A549 (cell line): ENCODE data around the gene PRKCQ. TPM values are rescaled to one million over a fixed set of nuclear protein-coding genes. Genes with fewer than 3 reads are reported as not detected.

Experiments
- ATAC-seq, 2 experiments: fragments of 200-7000 bp in 1 of 2; fragments of >200 bp in 1 of 2; cut with Nextera tagmentation in 1 of 2; cut with Tn5 transposase in 1 of 2; 3 replicates each; pipeline versions ENCODE4 v1.8.0 to v1.9.1; 2018 to 2020; ENCODE audit warnings: mild to moderate bottlenecking in 1 of 2, moderate library complexity in 1 of 2
- CTCF ChIA-PET: fragments of 300-600 bp; sonication (Branson Sonifier 250); formaldehyde crosslinking; extraction: SDS; loops from one replicate; lab custom pipeline; 2021; ENCODE audit warnings: antibody characterized with exemption, inconsistent platforms; lab: Yijun Ruan, JAX
- POLR2A ChIA-PET: fragments of 350-600 bp; formaldehyde crosslinking; extraction: SDS; loops from one replicate; lab custom pipeline; 2021; ENCODE audit warnings: antibody characterized with exemption, inconsistent platforms; lab: Yijun Ruan, JAX
- DNase-seq, 2 experiments: peaks; one replicate each; pipeline versions ENCODE4 v3.0.0 to v3.0.0-alpha.2; 2011 to 2016; ENCODE audit warnings: low read depth in 1 of 2, low spot score in 1 of 2
- FAIRE-seq: peaks from 2 replicates; lab custom pipeline; 2011; peaks lifted over from hg19 to GRCh38; lab: Jason Lieb, UNC
- H3K27ac ChIP-seq, 2 experiments: fragments of >200 bp; sonication (Bioruptor Twin); formaldehyde crosslinking; 3 replicates each; pipeline ENCODE4 v1.5.1; 2016 to 2017
- H3K4me1 ChIP-seq: fragments of >200 bp; sonication (Bioruptor Twin); formaldehyde crosslinking; 3 replicates; pipeline ENCODE4 v1.6.1; 2016
- H3K4me2 ChIP-seq: fragments of >200 bp; sonication (Bioruptor Twin); formaldehyde crosslinking; 3 replicates; pipeline ENCODE4 v1.6.1; 2016
- H3K4me3 ChIP-seq: fragments of >200 bp; sonication (Bioruptor Twin); formaldehyde crosslinking; 3 replicates; pipeline ENCODE4 v1.5.1; 2016
- H3K9me3 ChIP-seq: fragments of >200 bp; sonication (Bioruptor Twin); formaldehyde crosslinking; 3 replicates; pipeline ENCODE4 v1.6.1; 2016
- BHLHE40 ChIP-seq: IDR thresholded peaks from 2 replicates; pipeline ENCODE4 v1.6.1; 2012; ENCODE audit warnings: low read depth, low read length, inconsistent platforms
- CBX2 ChIP-seq: fragments of 200-600 bp; sonication (generic); IDR thresholded peaks from 2 replicates; pipeline ENCODE4 v1.6.1; 2016; ENCODE audit warnings: low read depth, mild to moderate bottlenecking, borderline replicate concordance
- CEBPB ChIP-seq, 2 experiments: fragments of >200 bp in 1 of 2; sonication (Bioruptor Twin) in 1 of 2; formaldehyde crosslinking in 1 of 2; IDR thresholded peaks; 2 replicates each; pipeline ENCODE4 v1.6.1; 2012 to 2016
- ELK1 ChIP-seq: fragments of 150-350 bp; IDR thresholded peaks from 2 replicates; pipeline ENCODE4 v1.6.1; 2014; ENCODE audit warnings: low read depth, mild to moderate bottlenecking, low read length
- ESRRA ChIP-seq: fragments of 150-350 bp; IDR thresholded peaks from 2 replicates; pipeline ENCODE4 v1.6.1; 2014; ENCODE audit warnings: mild to moderate bottlenecking, low read length, borderline replicate concordance
- FOXS1 ChIP-seq: fragments of 250-450 bp; sonication (Bioruptor Pico); IDR thresholded peaks from 2 replicates; pipeline ENCODE4 v1.5.0; 2020; ENCODE audit warnings: mild to moderate bottlenecking, moderate library complexity
- HOXB13 ChIP-seq: fragments of 250-450 bp; sonication (Bioruptor Pico); IDR thresholded peaks from 2 replicates; pipeline ENCODE4 v1.5.0; 2020; ENCODE audit warnings: low read depth, mild to moderate bottlenecking, moderate library complexity
- HOXB5 ChIP-seq: fragments of 250-450 bp; sonication (Bioruptor Pico); IDR thresholded peaks from 2 replicates; pipeline ENCODE4 v1.5.0; 2020; ENCODE audit warnings: mild to moderate bottlenecking, moderate library complexity
- JUN ChIP-seq, 2 experiments: fragments of >200 bp; sonication (Bioruptor Twin); formaldehyde crosslinking; IDR thresholded peaks; 2 replicates in 1 of 2; 3 replicates in 1 of 2; pipeline ENCODE4 v1.6.1; 2016 to 2017
- KDM1A ChIP-seq: fragments of 200-600 bp; sonication (generic); IDR thresholded peaks from 2 replicates; pipeline ENCODE4 v1.6.1; 2016; ENCODE audit warnings: low read depth, mild to moderate bottlenecking
- PHF8 ChIP-seq: fragments of 200-600 bp; sonication (generic); IDR thresholded peaks from 2 replicates; pipeline ENCODE4 v1.6.1; 2016; ENCODE audit warnings: low read depth, mild to moderate bottlenecking, antibody characterized with exemption, moderate library complexity, borderline replicate concordance
- POLR2A ChIP-seq: IDR thresholded peaks from 2 replicates; pipeline ENCODE4 v1.6.1; 2012; ENCODE audit warnings: mild to moderate bottlenecking, low read length
- POLR2AphosphoS2 ChIP-seq: conservative IDR thresholded peaks from 2 replicates; pipeline ENCODE4 v1.6.1; 2012; ENCODE audit warnings: low read length, improper control_type of control experiment, inconsistent platforms
- RNF2 ChIP-seq: fragments of 200-600 bp; sonication (generic); IDR thresholded peaks from 2 replicates; pipeline ENCODE4 v1.6.1; 2016; ENCODE audit warnings: low read depth, mild to moderate bottlenecking, antibody characterized with exemption, moderate library complexity, borderline replicate concordance
- SREBF2 ChIP-seq: fragments of 450-650 bp; IDR thresholded peaks from 2 replicates; pipeline ENCODE4 v1.6.1; 2014; ENCODE audit warnings: mild to moderate bottlenecking, moderate library complexity
- ZC3H11A ChIP-seq: fragments of 450-650 bp; IDR thresholded peaks from 2 replicates; pipeline ENCODE4 v1.6.1; 2014; ENCODE audit warnings: antibody characterized with exemption, mild to moderate bottlenecking
- ZFP36 ChIP-seq: fragments of 450-650 bp; IDR thresholded peaks from 2 replicates; pipeline ENCODE4 v1.6.1; 2014; ENCODE audit warnings: borderline replicate concordance; ENCODE audit not compliant: partially characterized antibody
- WGBS: methylation state at CpG from one replicate; pipeline ENCODE4 v1.1.6; 2017; ENCODE audit errors: missing lambda C conversion rate; 5-methylcytosine and 5-hydroxymethylcytosine counted together
- polyA plus RNA-seq, 4 experiments: library from polyadenylated mRNA; depleted of rRNA in 3 of 4; stranded (reverse); fragments of >200 nt; fragmentation: RNase III in 1 of 4; extraction: RNeasy Plus Mini Kit Qiagen cat#74134 plus additional on column Dnase treatment in 1 of 4; gene quantifications; 2 replicates in 3 of 4; 3 replicates in 1 of 4; pipeline ENCODE4 v1.2.3, GENCODE V29; 2011 to 2017
- TF ChIP-seq, protein P1 (sequence below): fragments of 200-600 bp; sonication (generic); IDR thresholded peaks from 2 replicates; pipeline ENCODE4 v1.6.1; 2016; ENCODE audit warnings: antibody characterized with exemption, mild to moderate bottlenecking, moderate library complexity
- TF ChIP-seq, protein P2 (sequence below): fragments of >200 bp; sonication (Bioruptor Twin); formaldehyde crosslinking; IDR thresholded peaks from 3 replicates; pipeline ENCODE4 v1.5.1; 2016
- TF ChIP-seq, protein P3 (sequence below): fragments of 250-450 bp; sonication (Bioruptor Pico); IDR thresholded peaks from 2 replicates; pipeline ENCODE4 v1.5.0; 2020; ENCODE audit warnings: low read depth, mild to moderate bottlenecking, moderate library complexity

The PRKCQ gene
- polyA plus RNA-seq, 2 of the 4 experiments (the other 2 are of a cell fraction), result 3.7 to 7.1 TPM

DNA sequence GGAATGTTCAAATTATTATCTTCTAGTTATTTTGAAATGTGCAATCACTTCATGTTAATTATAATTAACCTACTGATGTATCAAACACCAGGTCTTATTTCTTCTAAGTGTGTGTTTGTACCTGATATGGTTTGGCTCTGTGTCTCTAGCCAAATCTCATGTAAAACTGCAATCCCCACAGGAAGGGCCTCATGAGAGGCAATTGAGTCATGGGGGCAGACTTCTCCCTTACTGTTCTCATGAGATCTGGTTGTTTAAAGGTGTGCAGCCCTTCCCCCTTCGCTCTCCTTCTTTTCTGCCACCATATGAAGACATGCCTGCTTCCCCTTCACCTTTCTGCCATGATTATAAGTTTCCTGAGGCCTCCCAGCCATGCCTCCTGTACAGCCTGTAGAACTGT is 18.6 kb upstream of the PRKCQ start (continued):
- TF ChIP-seq ELK1 (no peak), CBX2 (no peak)

- no peaks in the 10 kb centered on the region for H3K4me1 ChIP-seq
- H3K4me2 ChIP-seq, result no peak overlapping the region
- ChIA-PET CTCF (interaction anchor here (0.6 kb wide), 2 partner anchors 10 to 13 kb away, joined by 3 to 4 read pairs; no protein-coding TSS in a partner anchor), POLR2A (no interaction called here)
- 59% methylated on average over 5 of the region's 5 CpGs for WGBS
- no peak for ATAC-seq
- no peaks in the 10 kb centered on the region for H3K9me3 ChIP-seq
- TF ChIP-seq PHF8 (no peak), RNF2 (no peak), SREBF2 (no peak), ZC3H11A (no peak), ZFP36 (no peak), JUN (IDR thresholded peaks at IDR 0.05) (no peak), HOXB5 (CRISPR knock-in tag) (no peak), FOXS1 (CRISPR knock-in tag) (no peak), KDM1A (no peak), ESRRA (no peak), CEBPB (IDR thresholded peaks at IDR 0.05) (no peak), POLR2AphosphoS2 (no peak), POLR2A (no peak), BHLHE40 (no peak), HOXB13 (no peak)
- TF ChIP-seq, protein P1, sequence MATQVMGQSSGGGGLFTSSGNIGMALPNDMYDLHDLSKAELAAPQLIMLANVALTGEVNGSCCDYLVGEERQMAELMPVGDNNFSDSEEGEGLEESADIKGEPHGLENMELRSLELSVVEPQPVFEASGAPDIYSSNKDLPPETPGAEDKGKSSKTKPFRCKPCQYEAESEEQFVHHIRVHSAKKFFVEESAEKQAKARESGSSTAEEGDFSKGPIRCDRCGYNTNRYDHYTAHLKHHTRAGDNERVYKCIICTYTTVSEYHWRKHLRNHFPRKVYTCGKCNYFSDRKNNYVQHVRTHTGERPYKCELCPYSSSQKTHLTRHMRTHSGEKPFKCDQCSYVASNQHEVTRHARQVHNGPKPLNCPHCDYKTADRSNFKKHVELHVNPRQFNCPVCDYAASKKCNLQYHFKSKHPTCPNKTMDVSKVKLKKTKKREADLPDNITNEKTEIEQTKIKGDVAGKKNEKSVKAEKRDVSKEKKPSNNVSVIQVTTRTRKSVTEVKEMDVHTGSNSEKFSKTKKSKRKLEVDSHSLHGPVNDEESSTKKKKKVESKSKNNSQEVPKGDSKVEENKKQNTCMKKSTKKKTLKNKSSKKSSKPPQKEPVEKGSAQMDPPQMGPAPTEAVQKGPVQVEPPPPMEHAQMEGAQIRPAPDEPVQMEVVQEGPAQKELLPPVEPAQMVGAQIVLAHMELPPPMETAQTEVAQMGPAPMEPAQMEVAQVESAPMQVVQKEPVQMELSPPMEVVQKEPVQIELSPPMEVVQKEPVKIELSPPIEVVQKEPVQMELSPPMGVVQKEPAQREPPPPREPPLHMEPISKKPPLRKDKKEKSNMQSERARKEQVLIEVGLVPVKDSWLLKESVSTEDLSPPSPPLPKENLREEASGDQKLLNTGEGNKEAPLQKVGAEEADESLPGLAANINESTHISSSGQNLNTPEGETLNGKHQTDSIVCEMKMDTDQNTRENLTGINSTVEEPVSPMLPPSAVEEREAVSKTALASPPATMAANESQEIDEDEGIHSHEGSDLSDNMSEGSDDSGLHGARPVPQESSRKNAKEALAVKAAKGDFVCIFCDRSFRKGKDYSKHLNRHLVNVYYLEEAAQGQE, result no peak
- TF ChIP-seq, protein P2, sequence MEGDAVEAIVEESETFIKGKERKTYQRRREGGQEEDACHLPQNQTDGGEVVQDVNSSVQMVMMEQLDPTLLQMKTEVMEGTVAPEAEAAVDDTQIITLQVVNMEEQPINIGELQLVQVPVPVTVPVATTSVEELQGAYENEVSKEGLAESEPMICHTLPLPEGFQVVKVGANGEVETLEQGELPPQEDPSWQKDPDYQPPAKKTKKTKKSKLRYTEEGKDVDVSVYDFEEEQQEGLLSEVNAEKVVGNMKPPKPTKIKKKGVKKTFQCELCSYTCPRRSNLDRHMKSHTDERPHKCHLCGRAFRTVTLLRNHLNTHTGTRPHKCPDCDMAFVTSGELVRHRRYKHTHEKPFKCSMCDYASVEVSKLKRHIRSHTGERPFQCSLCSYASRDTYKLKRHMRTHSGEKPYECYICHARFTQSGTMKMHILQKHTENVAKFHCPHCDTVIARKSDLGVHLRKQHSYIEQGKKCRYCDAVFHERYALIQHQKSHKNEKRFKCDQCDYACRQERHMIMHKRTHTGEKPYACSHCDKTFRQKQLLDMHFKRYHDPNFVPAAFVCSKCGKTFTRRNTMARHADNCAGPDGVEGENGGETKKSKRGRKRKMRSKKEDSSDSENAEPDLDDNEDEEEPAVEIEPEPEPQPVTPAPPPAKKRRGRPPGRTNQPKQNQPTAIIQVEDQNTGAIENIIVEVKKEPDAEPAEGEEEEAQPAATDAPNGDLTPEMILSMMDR, result no peak
- TF ChIP-seq, protein P3, sequence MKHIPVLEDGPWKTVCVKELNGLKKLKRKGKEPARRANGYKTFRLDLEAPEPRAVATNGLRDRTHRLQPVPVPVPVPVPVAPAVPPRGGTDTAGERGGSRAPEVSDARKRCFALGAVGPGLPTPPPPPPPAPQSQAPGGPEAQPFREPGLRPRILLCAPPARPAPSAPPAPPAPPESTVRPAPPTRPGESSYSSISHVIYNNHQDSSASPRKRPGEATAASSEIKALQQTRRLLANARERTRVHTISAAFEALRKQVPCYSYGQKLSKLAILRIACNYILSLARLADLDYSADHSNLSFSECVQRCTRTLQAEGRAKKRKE (CRISPR knock-in tag), result no peak
- TF ChIP-seq, all 56 proteins: peak for 0
- FAIRE-seq, result no peak
- Histone ChIP-seq H3K27ac (no peak overlapping the region), H3K4me3 (no peak overlapping the region)
- no peak for DNase-seq
These were observed 17.4 kb upstream of the PRKCQ start for GRCh38 chr10:6597478-6597877.
